T-helper 2 cell treated with Interferon-gamma antibody and Interleukin-4, amounts not matched to agents 100 ng/mL and 5 ng/mL, for 36 hours (primary cell): ENCODE results near the gene EVL. TPM values are rescaled to one million over a fixed set of nuclear protein-coding genes. Genes with fewer than 3 reads are reported as not detected.
"Not testable (repeated sequence)": the region's sequence is repeated elsewhere in the genome, so short reads cannot be mapped to it uniquely, and the experiment has no call there.

Experiments used
- intact Hi-C: fragments of 100-400 bp; cut with micrococcal nuclease; formaldehyde crosslinking; loops from one replicate; pipeline ENCODE4 v1.15.1; 2023
- total RNA-seq: library from RNA; stranded (reverse); gene quantifications from 2 replicates; pipeline ENCODE4 v1.2.3, GENCODE V29; 2022

The EVL gene
- total RNA-seq, 1 donor from 2014 or later: 966 TPM

- intact Hi-C loops: no loop called here
Observed at GRCh38 chr14:100143523-100143922, 78.3 kb downstream of the EVL start.

DNA sequence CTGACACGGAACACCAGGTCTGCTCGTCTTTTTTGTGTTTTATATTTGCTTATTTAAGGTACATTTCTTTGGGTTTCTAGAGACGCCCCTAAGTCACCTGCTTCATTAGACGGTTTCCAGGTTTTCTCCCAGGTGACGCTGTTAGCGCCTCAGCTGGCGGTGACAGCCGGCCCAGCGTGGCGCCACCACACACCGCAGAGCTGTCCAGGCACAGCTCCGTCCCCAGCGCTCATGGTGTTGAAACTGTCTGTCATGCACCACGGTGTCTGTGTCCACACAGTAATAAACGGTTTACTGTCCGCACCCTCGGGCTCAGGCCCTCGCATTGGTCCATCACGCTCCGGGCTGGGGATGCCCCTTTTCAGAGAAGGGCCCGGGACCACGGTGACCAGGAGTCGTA is 78.7 kb downstream of the EVL start:
- intact Hi-C loops: no loop called here

- intact Hi-C loops: no loop called here
Observed at GRCh38 chr14:100144645-100144995, 79.4 kb downstream of the EVL start.

DNA sequence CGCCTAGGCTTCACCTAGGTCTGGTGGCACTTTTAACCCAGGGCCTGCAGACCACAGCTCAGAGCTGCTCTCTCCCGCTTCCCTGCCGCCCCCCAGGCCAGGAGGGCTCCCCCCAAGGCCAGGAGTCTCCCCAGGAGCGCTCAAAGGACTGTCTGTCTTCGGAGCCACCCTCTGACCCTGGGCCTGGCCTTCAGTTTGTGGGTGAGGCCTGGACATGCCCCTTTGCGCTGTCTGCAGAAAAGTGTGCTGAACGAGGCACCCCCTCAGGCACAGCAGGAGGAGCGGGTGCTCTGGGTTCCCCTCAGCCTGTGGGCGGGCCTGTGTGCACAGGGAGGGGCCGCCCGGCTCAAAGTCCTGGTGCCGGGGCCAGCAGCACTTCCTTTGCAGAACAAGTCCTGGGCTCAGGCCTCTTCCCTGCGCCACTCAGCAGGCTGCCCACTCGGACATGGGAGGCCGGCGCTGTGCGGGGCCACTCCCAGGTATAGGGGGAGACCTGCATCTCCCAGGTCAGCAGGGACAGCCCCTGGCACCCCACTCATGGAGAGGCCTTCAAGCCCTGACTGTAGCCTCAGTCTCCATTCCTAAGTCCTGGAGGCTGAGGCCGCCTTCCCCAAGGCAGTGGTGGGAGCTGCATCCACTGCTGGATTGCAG is 79.9 kb downstream of the EVL start:
- intact Hi-C loops: no loop called here

DNA sequence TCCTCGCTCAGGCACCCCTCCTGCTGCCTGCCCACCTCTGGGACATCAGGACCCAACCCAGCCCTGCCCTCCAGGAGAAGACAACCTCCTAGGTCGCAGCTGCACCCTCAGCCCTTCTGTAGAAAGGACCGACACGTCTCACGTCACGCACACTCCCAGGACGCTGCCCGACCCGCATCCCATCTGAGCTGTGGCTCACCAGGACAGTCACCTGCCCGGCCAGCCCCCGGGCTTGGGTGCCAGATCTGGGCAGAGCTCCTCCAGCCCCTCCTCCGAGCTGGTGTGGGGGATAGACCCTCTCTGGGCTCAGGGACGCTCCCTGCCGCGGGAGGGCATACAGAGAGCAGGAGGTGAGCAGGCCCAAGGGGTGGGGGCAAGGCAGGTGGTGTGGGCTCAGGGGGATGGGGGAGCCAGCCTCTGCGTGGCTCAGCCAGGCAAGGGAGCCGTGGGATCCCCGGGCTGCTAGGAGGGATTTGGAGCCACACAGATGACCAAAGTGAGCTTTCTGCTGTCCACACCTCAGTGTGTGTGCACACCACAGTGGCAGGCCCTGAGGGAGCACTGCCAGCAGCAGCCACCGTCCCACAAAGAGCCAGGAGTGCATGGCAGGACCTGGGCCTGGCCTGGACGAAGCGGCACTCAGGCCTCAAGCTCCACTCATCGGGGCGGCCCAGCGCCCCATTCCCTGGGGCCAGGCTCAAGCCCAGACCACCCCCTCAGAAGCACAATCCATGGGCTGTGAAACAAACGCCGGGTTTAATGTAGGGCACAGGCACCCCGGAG is 80.7 kb downstream of the EVL start:
- intact Hi-C loops: no loop called here

GRCh38 chr14:100146531-100147091 is 81.4 kb downstream of the EVL start:
- intact Hi-C loops: no loop called here

GRCh38 chr14:100147181-100147631 is 82.0 kb downstream of the EVL start:
- intact Hi-C loops: no loop called here

DNA sequence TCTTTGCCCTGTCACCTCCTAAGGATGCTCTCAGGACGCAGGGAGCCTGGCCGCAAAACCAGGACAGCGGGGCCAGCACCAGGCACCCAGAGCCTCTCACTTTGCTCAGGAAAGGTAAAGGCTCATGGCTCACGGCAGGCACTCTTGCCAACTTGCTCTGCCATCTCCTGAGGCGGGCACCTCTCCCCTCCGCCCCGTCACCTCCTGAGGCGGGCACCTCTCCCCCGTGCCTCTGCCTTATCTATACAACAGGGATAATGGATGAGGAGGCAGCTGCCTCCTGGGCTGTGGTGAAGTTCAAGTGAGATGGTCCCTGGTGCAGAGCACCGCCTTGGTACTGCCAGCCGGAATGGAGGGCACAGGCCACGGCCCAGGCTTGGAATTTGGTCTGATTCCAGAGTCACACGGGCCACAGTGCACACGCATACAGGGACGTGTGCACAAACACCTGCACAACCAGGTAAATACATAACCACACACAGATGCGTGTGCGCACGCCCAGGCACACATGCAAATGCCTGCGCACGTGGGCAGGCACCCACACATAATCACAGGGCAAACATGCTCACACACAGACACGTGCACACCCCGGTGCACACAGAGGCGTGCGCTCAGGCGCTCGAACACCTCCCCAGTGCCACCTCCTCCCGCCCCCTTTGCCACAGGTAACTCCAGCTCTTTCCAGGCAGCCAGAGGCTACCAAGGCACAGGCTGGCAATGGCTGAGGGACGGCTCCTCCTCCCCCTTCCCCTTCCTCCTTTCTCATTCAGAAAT is 82.7 kb downstream of the EVL start:
- intact Hi-C loops: no loop called here

GRCh38 chr14:100148837-100149731 is 83.9 kb downstream of the EVL start:
- intact Hi-C loops: no loop called here

GRCh38 chr14:100149851-100150611 is 84.8 kb downstream of the EVL start:
- intact Hi-C loops: no loop called here

DNA sequence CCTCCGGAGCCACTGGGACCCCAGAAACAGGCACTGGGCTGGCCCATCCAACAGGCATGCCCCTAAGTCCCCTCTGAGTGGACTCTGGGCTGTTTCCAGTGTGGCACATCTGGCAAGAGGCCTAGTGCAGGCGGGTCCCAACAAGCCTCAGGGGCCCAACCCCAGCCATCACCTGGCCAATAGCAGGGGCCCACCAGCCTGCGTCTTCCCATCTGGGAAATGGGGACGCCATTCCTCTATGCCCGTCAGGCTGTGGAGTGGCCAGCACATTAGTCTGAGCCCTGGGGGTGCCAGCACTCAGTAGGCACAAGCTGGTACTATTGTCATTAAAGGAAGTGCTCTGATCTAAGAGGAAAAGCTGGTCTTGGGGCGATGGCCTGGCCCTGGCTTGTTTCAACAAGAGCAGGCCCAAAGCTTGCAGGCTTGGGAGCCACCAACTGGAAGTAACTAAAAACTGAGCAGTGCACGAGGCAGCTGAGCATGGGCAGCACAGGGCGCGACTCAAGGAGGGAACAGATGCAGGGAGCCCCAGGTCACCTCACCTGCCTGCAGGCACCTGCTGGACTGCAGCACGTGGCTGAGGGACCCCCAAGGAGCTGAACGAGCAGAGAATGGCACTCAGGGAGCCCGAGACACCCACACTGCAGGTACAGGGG is 85.8 kb downstream of the EVL start:
- intact Hi-C loops: no loop called here

- intact Hi-C loops: no loop called here
Observed at GRCh38 chr14:100152091-100152490, 86.9 kb downstream of the EVL start.

DNA sequence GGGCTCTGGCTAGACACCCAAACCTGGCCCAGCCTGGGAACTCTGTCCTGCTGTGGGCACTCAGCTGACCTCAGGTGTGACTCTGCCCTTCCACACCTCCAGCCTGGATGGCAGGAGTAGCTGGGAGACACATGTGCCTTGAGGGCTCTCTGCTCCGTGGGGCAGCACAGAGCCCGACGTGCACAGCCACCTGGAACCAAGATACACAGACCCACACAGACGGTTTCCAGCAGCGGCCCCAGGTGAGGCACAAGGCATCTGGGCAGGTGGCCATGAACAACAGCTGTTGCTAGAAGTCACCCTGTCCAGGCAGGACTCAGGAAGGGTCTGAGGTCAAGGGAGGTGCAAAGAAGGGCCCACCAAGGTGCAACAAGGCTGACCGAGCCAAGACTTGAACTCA is 88.3 kb downstream of the EVL start:
- intact Hi-C loops: no loop called here

GRCh38 chr14:100155049-100155621 is 89.9 kb downstream of the EVL start:
- intact Hi-C loops: no loop called here

DNA sequence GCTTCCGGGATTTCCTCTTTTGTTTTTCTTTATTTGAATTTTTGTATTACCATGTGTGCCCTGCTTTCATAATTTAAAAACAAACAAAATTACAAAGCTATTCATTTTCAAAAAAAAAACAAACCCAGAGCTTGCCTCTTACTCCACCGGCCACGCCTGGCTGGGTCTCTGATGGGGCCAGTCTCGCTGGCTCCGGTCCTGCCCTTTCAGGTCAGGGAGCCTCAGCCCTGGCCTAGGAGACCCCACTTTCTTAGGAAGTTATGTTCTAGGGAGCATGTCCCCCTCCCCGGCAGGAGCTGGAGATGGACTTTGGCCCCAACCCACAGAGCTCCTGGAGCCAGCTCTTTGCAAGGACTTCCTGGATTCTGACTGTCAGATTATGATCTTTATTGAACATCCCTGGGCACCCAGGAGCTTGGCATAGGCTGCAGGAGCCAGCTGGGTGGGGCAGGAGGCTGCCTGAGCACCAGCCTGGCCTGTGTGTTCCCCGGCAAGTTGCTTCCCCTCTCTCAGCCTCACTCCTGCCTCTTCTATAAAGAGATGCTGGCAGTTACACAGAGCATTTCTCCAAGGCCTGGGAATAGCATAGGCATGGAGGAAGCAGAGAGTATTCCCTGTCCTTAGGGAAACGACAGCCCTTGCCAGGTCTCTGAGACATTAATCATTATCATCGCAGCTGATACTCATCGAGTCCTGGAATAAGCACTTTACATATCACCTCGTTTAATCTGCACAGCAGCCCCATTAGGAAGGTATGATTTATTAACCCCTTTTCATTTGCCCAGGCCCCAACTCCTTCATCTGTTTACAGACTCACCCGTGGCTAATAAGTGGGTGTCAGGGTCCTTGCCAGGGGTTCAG is 90.8 kb downstream of the EVL start:
- intact Hi-C loops: no loop called here

DNA sequence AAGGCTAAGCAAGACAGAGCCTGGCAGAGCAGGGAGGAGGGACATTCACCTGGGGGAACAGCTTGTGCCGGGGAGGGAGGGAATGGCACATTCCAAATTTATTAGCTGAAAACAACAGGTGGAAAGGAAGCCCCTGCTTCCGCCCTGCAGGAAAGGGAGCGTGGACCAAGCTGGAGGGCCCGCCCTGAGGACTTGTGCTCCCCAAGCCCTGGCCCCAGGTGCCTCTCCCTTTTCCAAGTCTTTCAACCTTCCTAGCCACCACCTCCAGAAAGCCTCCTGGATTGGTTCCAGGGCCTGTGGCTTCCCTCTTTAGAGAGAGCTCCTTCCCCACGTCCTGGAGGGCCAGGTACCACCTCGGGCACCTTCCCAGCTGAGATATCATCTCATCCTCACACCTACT is 91.6 kb downstream of the EVL start:
- intact Hi-C loops: no loop called here

GRCh38 chr14:100157548-100158232 is 92.5 kb downstream of the EVL start:
- intact Hi-C loops: not testable (repeated sequence)
